CD4-positive, alpha-beta T cell treated with Interleukin-12 subunit alpha and Interleukin-12 subunit beta, for 1 hour (primary cell): ENCODE results near the gene TXN.
"Not testable (repeated sequence)": the region's sequence is repeated elsewhere in the genome, so short reads cannot be mapped to it uniquely, and the experiment has no call there.

Source experiments
- DNase-seq: peaks from one replicate; pipeline ENCODE4 v3.0.0-alpha.2; 2020

The TXN gene

DNA sequence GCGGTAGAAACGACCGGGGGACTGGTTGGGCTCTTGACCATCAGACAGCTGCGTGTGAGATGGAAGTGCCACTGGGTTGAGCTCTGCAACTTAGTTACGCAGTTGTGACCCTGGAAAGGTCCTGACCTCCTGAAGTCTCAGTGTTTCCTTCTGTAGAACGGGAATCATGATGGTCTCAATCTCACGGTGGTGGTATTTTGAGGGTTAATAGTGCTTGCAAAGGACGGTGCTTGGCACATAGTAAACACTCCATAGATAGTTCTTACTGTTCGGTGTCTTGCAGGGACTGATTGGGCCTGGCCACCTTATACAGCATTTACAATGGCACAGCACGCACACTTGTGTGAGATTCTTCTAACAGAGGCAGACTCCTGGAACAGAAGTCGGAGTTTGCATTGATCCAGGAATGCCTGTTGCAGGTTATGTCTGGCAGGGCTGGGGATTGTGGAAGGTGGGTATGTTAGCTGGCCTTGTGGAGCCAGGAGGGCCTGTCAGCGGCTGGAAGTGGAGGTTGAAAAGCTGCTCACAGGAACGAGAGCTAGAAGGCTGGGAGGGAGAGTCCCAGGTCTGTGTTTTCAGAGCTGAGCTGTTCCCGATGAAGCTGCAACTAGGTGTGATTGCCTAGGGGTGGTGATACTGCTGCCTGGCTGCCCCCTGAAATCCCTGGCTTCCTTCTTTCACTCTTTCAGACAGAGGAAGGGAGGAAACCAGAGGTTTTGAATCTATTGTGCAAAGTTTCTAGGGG lies 962 bp upstream of the TXN start:
- no peak for DNase-seq

DNA sequence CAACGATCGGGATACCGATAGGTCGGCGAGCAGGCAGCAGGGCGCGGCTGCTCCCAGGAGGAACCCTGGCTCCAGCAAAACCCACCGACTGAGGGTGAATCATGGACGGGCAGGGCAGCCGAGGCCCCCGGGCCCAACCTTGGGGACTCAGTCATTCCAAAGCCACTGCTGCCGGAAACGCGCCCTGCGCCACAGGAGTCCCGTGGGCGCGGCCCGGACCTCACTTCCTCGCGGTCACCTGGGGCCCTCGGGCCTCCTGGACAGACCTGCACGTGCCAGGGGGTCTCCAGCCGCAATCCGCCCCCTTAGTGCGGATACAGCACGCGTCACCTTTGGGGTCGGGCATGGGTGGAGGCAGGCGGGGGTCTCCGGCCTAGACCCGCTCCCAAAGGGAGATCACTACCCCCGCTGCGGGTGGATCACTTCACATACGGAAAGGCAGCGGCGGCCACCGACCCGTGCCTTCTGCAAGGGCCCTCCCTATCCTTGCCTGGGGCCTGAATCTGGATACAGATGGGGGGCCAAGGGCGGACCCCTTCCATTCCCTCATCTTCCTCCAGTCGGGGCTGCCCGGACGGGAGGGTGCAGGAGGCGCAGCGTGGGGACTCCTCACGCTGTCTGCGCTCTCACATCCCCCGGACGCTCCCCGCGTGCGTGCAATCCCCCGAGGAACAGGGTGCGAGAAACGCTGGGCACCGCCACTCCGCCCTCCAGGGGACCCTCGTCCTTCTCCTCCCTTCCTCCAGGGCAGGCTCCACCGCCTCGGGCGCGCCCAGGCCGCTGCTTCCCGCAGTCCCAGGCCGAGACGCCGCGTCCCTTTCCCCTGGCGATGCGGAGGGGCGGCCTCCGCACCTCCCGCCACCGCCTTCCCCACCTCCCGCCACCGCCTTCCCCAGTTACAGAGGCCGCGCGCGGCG lies 586 bp downstream of the TXN start:
- DNase-seq = peak; percentile 30

DNA sequence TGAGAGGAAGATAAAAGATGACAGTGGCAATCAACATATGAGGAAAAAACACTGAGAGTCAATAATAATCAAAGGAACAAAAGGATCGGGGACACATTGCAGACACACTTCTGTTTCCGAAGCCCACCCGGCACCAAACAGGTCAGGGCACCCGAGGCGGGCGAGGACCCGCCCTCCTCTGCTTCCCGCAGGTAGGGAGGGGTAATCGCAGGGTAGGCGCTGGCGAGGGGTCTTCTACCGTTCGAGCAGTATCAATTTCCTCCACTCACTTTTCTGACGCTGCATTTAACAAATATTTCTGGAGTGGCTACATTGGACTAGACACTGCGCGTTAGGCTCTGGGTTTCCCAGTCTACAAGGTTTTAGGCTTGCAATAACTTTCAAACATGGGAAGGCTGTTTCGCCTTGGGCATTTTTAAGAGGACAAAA lies 1.3 kb downstream of the TXN start:
- DNase-seq = no peak

DNA sequence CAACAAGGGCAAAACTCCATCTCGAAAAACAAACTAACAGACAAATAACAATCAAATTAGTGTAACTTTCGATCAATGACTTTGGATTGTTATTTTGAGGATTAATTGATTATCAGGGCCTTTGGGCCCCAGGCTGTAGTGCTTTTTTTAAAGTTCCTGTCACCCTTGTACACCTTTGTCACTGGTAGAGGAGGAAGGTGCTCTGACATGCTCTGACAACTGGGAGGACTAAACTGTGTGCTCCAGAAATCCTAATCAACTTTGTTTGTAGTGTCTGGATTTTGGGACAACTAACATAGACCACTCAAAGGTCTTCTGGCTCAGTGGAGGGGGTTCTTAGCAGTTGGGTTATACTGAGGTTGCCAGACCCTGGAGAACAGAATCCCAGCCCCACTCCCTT lies 1.8 kb downstream of the TXN start:
- no peak for DNase-seq

DNA sequence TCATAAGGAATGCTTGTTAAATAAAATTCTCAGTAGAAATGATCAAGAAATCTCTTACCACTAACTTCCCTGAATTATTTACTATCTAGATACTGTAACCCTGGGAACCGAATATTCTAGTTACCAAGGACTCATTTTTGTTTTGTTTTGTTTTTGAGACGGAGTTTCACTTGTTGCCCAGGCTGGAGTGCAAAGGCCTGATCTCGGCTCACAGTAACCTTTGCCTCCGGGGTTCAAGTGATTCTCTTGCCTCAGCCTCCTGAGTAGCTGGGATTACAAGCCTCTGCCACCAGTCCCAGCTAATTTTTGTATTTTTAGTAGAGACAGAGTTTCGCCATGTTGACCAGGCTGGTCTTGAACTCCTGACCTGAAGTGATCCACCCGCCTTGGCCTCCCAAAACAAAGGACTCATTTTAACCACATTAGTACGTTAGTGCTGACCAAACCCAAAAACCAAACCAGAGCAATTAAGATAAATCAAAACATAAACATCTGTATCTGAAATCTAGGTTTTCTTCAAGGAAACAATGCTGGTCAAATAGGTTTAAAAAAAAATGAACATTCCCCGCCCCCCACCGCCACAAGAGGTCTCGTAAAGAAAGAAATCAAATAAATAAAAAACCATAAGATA lies 3.7 kb downstream of the TXN start:
- DNase-seq = no peak

DNA sequence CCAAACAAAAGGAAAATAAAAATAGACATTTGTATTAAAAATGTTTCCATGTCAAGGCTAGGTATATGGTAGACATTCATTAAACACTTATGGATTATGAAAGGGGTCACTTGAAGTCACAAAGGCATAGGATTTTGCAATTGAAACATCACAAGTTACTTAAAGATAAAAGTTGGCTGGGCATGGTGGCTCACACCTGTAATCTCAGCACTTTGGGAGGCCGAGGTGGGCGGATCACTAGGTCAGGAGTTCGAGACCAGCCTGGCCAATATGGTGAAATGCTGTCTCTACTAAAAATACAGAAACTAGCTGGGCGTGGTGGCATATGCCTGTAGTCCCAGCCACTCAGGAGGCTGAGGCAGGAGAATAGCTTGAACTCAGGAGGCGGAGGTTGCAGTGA lies 4.5 kb downstream of the TXN start:
- DNase-seq = not testable (repeated sequence)

DNA sequence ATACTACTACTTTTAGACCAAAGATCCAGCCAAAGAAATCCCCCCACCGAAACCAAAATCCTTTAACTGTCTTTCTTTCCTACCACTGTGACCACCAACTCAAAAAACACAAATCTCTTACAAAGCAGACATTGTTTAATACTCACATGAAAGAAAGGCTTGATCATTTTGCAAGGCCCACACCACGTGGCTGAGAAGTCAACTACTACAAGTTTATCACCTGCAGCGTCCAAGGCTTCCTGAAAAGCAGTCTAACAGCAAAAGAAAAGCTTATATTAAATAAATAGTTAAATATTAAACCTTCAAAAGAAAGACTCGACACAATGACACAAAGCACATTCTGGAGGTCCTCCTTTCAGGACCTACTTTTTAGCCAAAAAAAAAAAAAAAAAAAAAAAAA lies 5.1 kb downstream of the TXN start:
- DNase-seq = no peak

DNA sequence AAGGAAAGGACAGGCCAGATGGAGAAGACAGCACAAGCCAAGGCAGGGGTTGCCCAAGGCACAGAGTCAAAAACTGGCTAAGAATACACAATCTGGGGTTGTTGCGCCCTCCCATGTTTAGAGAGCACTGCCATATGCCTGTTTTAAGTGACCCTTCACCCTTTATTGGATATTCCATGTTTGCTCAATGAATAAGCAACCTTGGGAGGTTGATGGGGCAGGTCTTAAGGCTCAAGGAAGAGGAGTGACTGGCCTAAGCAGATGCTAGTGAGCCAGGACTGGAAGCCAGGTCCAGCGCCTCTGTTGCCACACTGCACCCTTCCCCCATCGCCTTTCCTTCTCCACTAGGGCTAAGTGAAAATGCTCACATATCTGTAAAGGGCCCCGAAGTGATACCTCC lies 6.7 kb downstream of the TXN start:
- DNase-seq = no peak

DNA sequence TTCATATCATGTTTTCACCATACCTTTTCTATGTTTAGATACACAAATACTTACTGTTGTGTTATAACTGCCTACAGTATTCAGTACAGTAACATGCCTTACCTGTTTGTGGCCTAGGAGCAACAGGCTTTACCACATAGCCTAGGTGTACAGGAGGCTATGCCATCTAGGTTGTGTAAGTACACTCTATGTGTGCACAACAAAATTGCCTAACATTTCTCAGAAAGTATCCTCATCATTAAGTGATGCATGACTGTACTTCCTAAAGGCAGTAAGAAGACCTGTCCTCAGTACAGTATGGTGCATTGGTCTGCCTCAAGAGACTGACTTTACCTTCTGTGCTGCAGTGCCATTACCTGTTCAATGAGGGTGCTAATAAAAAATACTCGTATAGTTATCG lies 7.9 kb downstream of the TXN start:
- DNase-seq = no peak

DNA sequence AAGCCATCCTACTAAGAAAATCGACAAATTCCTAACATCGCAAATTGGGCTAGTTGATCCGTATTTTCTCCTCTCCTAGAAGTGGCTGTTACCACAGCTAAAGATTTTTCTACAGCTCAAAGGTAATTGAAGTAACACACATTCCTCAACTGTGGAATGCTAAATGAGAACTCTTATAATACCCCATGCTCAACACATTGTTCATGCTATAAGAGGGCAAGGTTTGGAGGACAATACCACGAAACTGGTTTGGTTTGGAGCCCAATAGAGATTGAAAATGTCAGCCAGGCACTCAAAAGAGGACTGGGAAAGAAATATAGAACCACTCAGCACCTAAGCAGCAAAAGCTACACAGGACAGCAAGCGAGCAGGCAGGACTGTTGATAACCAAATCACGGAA lies 10.1 kb downstream of the TXN start:
- DNase-seq = no peak

DNA sequence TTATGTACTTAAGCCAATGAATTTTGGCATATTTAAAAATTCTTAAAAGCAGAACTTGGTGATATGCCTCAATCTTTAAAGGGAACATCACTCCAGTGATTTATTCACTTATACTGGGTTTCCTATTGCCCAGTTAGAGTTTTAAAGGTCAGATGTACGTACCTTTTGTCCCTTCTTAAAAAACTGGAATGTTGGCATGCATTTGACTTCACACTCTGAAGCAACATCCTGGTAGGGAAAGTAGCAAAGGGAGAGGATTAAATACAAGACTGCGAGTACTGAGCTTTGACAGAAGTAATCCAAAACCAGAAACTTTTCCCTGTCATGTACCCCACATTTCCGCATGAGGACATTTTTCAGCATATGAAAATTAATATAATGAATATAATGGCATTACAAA lies 11.7 kb downstream of the TXN start:
- no peak for DNase-seq

DNA sequence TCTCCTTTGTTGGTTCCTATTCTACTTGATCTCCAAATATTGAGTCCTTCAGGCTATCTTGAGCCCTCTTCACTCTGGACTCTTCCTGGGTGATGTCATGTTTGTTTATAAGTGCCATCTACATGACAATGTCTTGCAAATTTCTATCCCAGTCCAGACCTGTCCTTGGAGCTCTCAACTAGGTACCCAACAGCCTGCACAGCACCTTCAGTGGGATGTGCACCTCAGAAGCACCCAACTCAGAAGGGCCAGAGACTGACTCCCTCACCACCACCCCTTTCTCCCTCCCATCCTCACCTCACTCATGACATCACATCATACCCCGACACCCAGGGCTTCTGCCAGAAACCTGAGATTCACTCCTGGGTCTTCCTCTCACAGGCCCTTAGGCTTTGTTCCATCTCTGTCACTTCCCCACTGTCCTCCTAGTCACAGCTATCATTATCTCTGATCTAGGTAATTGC lies 14.4 kb downstream of the TXN start:
- DNase-seq = no peak

DNA sequence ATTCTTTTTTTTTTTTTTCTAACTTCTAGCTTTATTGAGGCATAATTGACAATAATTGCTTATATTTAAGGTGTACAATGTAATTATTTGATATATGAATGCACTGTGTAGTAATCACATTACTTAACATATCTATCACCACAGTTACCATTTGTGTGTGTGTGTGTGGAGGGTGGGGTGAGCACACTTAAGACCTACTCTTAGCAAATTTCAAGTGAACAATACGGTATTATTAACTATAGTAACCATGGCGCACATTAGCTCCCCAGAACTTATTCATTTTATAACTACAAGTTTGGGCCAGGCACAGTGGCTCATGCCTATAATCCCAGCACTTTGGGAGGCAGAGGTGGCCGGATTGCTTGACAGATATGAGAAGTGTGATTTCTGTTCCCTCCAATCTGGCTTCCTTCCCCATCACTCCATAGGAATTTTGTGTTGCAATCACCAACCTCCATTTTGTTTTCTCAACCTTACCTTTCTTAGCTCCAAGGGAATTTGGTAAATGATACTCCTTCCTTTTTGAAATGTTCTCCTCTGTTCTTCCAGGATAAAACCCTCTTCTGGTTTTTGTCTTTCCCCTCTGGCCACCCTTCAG lies 14.9 kb downstream of the TXN start:
- DNase-seq = no peak

DNA sequence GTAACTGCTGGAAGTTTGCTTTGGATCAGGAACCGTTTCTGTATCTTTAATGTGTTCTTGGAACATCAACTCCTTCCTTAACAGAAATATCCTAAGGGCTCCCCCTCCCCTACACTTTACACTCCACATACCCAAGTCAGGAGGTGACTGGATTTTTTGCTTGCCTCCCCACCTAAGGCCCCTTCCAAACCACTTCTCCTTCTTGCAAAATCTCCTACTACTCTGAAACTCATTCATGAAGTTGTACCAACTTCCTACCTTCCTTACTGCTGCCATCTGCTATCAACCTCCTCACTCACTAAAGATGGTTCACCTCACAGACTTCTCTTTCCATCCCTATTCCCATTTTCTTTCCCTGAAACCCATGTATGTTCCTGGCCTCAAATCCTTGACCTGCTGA lies 16.1 kb downstream of the TXN start:
- DNase-seq = no peak

DNA sequence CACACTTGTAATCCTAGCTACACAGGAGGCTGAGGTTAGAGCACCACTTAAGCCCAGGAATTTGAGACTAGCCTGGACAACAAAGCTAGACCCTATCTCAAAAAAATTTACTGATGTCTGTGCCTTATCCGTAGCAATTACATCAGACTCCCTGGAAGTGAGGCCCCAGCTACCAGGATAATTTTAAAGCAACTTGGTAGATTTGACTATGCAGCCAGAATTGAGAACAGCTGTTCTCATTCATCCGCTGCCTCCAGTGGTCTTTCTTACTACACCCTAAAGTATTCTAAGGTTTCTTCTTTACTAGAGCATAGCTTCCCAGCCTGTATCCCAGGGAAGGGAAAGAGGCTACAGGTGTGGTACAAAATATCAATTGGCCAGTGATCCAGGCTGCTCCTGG lies 28.0 kb downstream of the TXN start:
- DNase-seq = no peak

DNA sequence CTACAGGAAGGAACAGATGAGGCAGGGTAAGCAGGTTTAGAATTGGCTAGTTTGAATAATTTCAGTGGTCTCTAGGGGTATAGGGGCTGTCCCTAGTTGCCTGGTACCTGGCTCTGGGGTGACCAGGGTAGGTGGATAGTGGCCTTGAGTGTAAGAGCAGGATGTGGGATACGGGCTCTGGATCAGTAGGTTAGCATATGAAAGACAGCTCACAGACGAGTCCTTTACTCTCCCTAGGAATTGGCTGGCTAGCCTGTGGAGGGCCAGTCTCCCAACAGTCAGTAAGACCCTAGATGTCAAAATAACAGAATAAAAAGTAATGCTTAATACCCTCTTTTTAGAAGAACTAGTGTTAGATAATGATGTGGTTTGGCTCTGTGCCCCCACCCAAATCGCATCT lies 31.7 kb downstream of the TXN start:
- DNase-seq = no peak

DNA sequence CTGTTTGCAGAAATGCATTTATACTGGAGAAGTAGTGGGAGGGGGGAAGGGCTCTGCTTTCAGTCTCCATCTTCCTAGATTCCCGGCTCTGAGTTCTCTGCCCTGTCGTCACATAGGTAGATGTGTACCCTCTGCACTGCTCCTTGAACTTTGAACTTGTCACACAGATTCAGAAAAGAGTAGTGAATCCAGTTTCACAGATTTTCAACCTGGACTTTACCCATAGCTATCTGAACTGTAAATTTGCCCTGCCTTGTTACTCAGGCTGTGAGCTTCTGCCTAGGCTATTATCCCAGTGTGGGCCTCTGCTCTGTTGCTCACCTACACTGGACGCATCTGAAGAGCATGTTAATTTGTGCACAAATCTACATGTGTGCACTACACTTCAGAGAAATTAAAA lies 35.5 kb downstream of the TXN start:
- no peak for DNase-seq

DNA sequence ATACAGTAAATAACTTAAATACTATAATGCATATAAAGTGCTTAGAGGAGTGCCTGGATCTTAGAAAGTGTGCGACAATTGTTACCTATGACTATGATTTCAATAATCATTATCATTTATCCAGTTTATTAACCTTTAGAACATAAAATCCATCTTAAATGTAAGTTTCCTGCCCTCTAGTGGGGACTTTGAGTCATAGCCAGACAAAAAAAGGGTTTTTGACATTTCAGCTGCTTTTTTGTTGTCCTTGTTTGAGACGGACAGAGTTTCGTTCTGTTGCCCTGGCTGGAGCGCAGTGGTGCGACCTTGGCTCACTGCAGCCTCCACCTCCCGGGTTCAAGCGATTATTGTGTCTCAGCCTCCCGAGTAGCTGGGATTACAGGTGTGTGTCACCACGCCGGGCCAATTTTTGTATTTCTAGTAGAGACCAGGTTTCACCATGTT lies 38.6 kb downstream of the TXN start:
- DNase-seq = peak; percentile 26

DNA sequence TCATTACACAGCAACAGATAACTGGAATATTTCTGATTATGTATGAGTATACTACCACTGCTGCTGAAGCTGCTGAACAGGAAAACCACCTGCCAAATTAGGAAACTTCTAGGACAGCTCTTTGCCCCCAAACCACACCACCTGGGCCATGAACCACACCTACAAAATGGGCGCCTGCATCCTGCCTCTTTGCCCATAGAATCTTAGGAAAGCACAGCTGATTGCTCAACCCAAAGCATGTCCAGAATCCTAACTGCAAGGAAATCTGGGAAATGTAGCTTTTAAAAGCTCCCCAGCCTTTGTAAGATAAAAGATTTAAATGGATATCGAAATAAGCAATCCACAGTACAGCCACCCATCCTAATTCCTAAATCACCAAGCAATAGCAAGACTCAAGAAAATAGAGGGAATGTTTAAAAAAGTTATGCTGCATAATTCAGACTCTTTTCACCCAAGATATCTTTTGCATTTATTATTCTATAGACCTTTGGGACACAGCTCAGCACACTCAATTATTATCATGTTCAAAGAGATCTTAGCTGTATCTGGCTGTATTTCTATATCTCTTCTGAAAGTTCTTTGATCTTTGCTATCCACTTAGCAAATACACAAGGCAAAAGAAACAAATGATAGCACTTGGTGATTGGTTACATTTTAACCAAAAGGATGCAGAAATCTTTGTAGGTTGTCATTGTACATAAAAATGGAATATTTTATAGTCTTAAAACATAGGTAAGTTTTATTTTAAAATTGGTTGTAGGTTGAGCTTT lies 41.5 kb downstream of the TXN start:
- no peak for DNase-seq

DNA sequence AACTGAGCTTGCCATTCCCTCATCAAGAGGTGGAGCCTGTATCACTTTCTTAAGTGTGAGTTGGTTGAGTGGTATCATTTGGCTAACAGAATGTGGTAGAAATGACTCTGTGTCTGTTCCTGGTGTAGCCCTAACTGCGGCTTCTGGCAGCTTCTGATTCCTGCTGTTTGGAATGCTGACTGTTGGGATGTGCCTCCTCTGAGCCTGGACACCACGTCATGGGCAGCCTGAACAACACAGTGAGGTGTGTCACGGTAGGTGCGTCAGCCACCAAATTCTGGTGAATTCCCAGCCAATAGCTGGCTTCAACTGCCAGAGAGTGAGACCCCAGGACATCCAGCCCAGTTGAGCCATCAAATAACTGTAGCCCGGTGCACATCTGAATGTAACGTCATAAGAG lies 42.2 kb downstream of the TXN start:
- no peak for DNase-seq

DNA sequence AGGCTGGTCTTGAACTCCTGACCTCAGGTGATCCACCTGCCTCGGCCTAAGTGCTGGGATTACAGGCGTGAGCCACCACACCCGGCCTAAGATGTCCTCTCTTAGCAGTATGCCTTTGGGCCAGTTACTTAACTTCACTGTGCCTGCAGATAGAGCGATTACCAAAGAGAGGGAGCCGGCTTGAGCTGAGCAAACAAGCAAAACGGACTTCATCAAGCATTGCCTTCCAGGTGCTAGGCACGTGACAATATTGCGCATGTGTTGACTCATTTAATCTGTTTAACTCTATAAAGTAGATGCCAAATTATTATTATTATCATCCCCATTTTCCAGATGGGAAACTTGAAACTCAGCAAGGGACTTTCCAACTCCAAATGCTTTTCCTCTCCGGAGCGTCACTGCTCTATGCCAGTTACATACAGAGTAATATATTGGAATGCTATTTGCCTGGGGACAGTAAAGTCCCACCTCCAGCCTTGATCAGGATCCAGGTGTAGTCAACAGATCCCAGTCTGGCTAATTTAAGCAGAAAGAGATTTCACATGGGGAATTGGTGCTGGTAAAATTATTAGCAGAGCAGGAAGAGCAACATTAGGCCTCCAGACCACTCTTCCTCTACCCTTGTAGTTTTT lies 42.8 kb downstream of the TXN start:
- DNase-seq = no peak

DNA sequence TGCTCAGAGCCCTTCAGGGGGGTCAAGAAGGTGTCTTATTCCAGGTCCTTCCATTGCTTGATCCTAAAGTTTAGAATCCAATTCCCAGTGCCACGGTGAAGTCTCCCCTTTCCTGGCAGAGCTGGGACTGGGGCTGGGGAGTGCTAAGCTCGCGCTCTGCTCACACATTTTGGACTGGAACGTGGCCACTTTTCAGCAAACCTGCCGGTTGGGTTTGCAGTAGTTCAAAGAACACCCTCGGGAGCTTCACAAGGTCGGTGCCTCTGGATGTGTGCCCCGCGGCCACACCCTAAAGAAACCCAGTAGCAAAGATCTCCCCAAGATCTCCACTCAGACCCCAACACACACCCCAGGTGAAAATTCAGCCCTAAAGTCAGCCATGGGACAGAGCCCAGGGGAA lies 48.3 kb downstream of the TXN start, which contains the start of gene C9orf152:
C9orf152 (minus strand) TSS at position 129 of the 400 bp plus-strand sequence. CDS start 580 bp downstream, outside the sequence.
- DNase-seq = no peak
